ENCODE data around the gene MCCC2.
"Not testable (repeated sequence)": the region's sequence is repeated elsewhere in the genome, so short reads cannot be mapped to it uniquely, and the experiment has no call there.

Gene MCCC2

GRCh38 chr5:71600783-71601182, 13.6 kb downstream of the MCCC2 start:
- no peak for DNase-seq

- DNase-seq: peak; percentile 14 to 69
Observed at GRCh38 chr5:71601222-71602026, 14.3 kb downstream of the MCCC2 start.

- not testable (repeated sequence) for DNase-seq
Observed at GRCh38 chr5:71609916-71610315, 22.8 kb downstream of the MCCC2 start.

- no peak for DNase-seq
Observed at GRCh38 chr5:71615809-71616208, 28.7 kb downstream of the MCCC2 start.

GRCh38 chr5:71620630-71621029, 33.5 kb downstream of the MCCC2 start:
- no peak for DNase-seq

- DNase-seq: no peak
Observed at GRCh38 chr5:71621268-71621667, 34.1 kb downstream of the MCCC2 start.

- DNase-seq: no peak
Observed at GRCh38 chr5:71621741-71622140, 34.6 kb downstream of the MCCC2 start.

- no peak for DNase-seq
Observed at GRCh38 chr5:71623221-71623794, 36.2 kb downstream of the MCCC2 start.

GRCh38 chr5:71629950-71630349, 42.8 kb downstream of the MCCC2 start:
- no peak for DNase-seq

GRCh38 chr5:71631070-71631469, 43.9 kb downstream of the MCCC2 start:
- no peak for DNase-seq

GRCh38 chr5:71632168-71632567, 45.0 kb downstream of the MCCC2 start:
- no peak for DNase-seq

GRCh38 chr5:71633255-71634155, 46.4 kb downstream of the MCCC2 start:
- no peak for DNase-seq

- DNase-seq: no peak
Observed at GRCh38 chr5:71637133-71637532, 50.0 kb downstream of the MCCC2 start.

GRCh38 chr5:71640408-71640807, 53.3 kb downstream of the MCCC2 start:
- DNase-seq: no peak

GRCh38 chr5:71645030-71645429, 57.9 kb downstream of the MCCC2 start:
- DNase-seq: no peak

GRCh38 chr5:71650940-71651339, 63.8 kb downstream of the MCCC2 start:
- DNase-seq: not testable (repeated sequence)

GRCh38 chr5:71651579-71651978, 64.4 kb downstream of the MCCC2 start:
- no peak for DNase-seq

GRCh38 chr5:71652349-71652748, 65.2 kb downstream of the MCCC2 start:
- no peak for DNase-seq

- DNase-seq: no peak
Observed at GRCh38 chr5:71652803-71653543, 65.8 kb downstream of the MCCC2 start.

- no peak for DNase-seq
Observed at GRCh38 chr5:71658916-71659662, 71.9 kb downstream of the MCCC2 start.

GRCh38 chr5:71662381-71662780, 75.2 kb downstream of the MCCC2 start:
- no peak for DNase-seq
